T-cell (primary cell): ENCODE measurements around the gene ALOX15. TPM values are rescaled to one million over a fixed set of nuclear protein-coding genes. Genes with fewer than 3 reads are reported as not detected.
"Not testable (repeated sequence)": the region's sequence is repeated elsewhere in the genome, so short reads cannot be mapped to it uniquely, and the experiment has no call there.

ENCODE experiments used
- ATAC-seq, 4 experiments: fragments of 200-7000 bp in 3 of 4; fragments of 150-1000 bp in 1 of 4; cut with Tn5 transposase; replicated peaks in 1 of 4; 1 replicate in 3 of 4; 2 replicates in 1 of 4; pipeline ENCODE4 v1.10.0; 2021; ENCODE audit warnings: moderate library complexity in 3 of 4, mild to moderate bottlenecking in 2 of 4, moderate number of reproducible peaks in 1 of 4
- CTCF ChIA-PET, 2 donors: fragments of 300-600 bp; sonication (Branson Sonifier 250); formaldehyde crosslinking; loops; one replicate each; lab custom pipeline; 2022; ENCODE audit warnings: antibody characterized with exemption in 2 of 2; lab: Charles Lee
- POLR2A ChIA-PET, 2 donors: fragments of 300-600 bp; sonication (Branson Sonifier 250); formaldehyde crosslinking; loops; one replicate each; lab custom pipeline; 2022; ENCODE audit warnings: antibody characterized with exemption in 2 of 2; lab: Charles Lee
- DNase-seq, 35 experiments: peaks; one replicate each; pipeline versions ENCODE4 v3.0.0 to v3.0.0-alpha.2; 2013 to 2023
- H3K27ac ChIP-seq: one replicate; pipeline ENCODE4 v1.5.1; 2013; ENCODE audit warnings: low read length
- H3K27me3 ChIP-seq, 2 experiments: replicated peaks in 1 of 2; 1 replicate in 1 of 2; 2 replicates in 1 of 2; pipeline versions ENCODE4 v1.6.1 to v1.7.0; 2013; ENCODE audit warnings: low read length in 1 of 2, mixed read lengths in 1 of 2; ENCODE audit not compliant: control insufficient read depth in 2 of 2, insufficient read depth in 2 of 2; ENCODE audit errors: extremely low read depth in 1 of 2
- H3K36me3 ChIP-seq, 2 donors: 1 replicate in 1 of 2; 2 replicates in 1 of 2; pipeline versions ENCODE4 v1.6.1 to v1.7.0; 2013; ENCODE audit warnings: low read length in 1 of 2; ENCODE audit not compliant: control insufficient read depth in 2 of 2, insufficient read depth in 1 of 2; ENCODE audit errors: extremely low read depth in 1 of 2
- H3K4me1 ChIP-seq, 2 experiments: 1 replicate in 1 of 2; 2 replicates in 1 of 2; pipeline versions ENCODE4 v1.6.1 to v1.7.0; 2013; ENCODE audit warnings: low read length in 2 of 2, mixed read lengths in 1 of 2; ENCODE audit not compliant: insufficient read depth in 2 of 2, control insufficient read depth in 1 of 2; ENCODE audit errors: extremely low read depth in 1 of 2
- H3K4me3 ChIP-seq, 2 donors: 1 replicate in 1 of 2; 2 replicates in 1 of 2; pipeline versions ENCODE4 v1.5.1 to v1.7.0; 2013; ENCODE audit warnings: mild to moderate bottlenecking in 2 of 2, low read length in 1 of 2, moderate library complexity in 1 of 2; ENCODE audit not compliant: control insufficient read depth in 1 of 2; ENCODE audit errors: extremely low read depth in 1 of 2
- H3K9me3 ChIP-seq: 2 replicates; pipeline ENCODE4 v1.7.0; 2013
- H3K27ac Mint-ChIP-seq, 2 donors: one replicate each; pipeline ENCODE4 v1.8.0; 2020 to 2021; ENCODE audit warnings: mild to moderate bottlenecking in 2 of 2, mixed read lengths in 2 of 2
- H3K27me3 Mint-ChIP-seq, 2 donors: one replicate each; pipeline ENCODE4 v1.8.0; 2021 to 2022; ENCODE audit warnings: mixed read lengths in 2 of 2
- H3K36me3 Mint-ChIP-seq: one replicate; pipeline ENCODE4 v1.8.0; 2021; ENCODE audit warnings: mixed read lengths
- H3K4me1 Mint-ChIP-seq, 3 donors: one replicate each; pipeline ENCODE4 v1.8.0; 2020 to 2022; ENCODE audit warnings: mixed read lengths in 3 of 3, mild to moderate bottlenecking in 1 of 3
- H3K4me3 Mint-ChIP-seq, 3 donors: one replicate each; pipeline ENCODE4 v1.8.0; 2020 to 2022; ENCODE audit warnings: mild to moderate bottlenecking in 3 of 3, mixed read lengths in 3 of 3, moderate library complexity in 3 of 3
- H3K9me3 Mint-ChIP-seq, 3 donors: one replicate each; pipeline ENCODE4 v1.8.0; 2020 to 2022; ENCODE audit warnings: mixed read lengths in 3 of 3
- WGBS: methylation state at CpG from one replicate; pipeline ENCODE4 v1.1.5; 2013; ENCODE audit warnings: missing lambda C conversion rate; ENCODE audit not compliant: insufficient coverage; 5-methylcytosine and 5-hydroxymethylcytosine counted together
- total RNA-seq, 35 experiments: library from RNA in 6 of 35; stranded (reverse) in 6 of 35; fragments of 120-200 nt in 1 of 35; gene quantifications; one replicate each; pipeline versions ENCODE4 v1.2.1 to v1.2.4 and lab custom pipeline; 2013 to 2026

The ALOX15 gene, protein sequence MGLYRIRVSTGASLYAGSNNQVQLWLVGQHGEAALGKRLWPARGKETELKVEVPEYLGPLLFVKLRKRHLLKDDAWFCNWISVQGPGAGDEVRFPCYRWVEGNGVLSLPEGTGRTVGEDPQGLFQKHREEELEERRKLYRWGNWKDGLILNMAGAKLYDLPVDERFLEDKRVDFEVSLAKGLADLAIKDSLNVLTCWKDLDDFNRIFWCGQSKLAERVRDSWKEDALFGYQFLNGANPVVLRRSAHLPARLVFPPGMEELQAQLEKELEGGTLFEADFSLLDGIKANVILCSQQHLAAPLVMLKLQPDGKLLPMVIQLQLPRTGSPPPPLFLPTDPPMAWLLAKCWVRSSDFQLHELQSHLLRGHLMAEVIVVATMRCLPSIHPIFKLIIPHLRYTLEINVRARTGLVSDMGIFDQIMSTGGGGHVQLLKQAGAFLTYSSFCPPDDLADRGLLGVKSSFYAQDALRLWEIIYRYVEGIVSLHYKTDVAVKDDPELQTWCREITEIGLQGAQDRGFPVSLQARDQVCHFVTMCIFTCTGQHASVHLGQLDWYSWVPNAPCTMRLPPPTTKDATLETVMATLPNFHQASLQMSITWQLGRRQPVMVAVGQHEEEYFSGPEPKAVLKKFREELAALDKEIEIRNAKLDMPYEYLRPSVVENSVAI
- under 1 TPM in 1 of 5 donors, not detected in 4; 0.13 TPM for total RNA-seq
- not detected for total RNA-seq (2013)
- 0 to 0.21 (median 0.06) reads per million in 29 experiments for total RNA-seq (lab: John Stamatoyannopoulos, UW)

GRCh38 chr17:4641297-4642195 lies at the start of gene ALOX15:
TSS of gene ALOX15 (minus strand) at chr17:4641678. CDS start at chr17:4641651, 27 bp downstream.
- Histone ChIP-seq H3K9me3 (no peaks in the 10 kb centered on the region), H3K27ac (no peak within 1 kb of the TSS), H3K27me3 (peaks cover 6 to 57% of the 10 kb centered on the region in 2 experiments), H3K4me3 (no peak within 1 kb of the TSS), H3K4me1 (peaks cover 0 to 16% of the 10 kb centered on the region in 2 experiments), H3K36me3 (no peaks in the 10 kb centered on the region)
- WGBS = 5% methylated on average over 36 of the region's 58 CpGs
- ATAC-seq = no peak
- H3K4me3 Mint-ChIP-seq = no peak within 1 kb of the TSS
- H3K27me3 Mint-ChIP-seq = peaks cover 58 to 83% of the 10 kb centered on the region in 2 donors
- POLR2A ChIA-PET = no interaction called here
- CTCF ChIA-PET = interaction anchor here in 1 of 2 donors (0.6 kb wide), 1 partner anchor 15 kb away, joined by 5 read pairs; no protein-coding TSS in a partner anchor
- peaks cover 7 to 22% (median 11%) of the 10 kb centered on the region in 3 donors for H3K4me1 Mint-ChIP-seq
- H3K9me3 Mint-ChIP-seq = no peaks in the 10 kb centered on the region
- DNase-seq = no peak
- H3K36me3 Mint-ChIP-seq = no peaks in the 10 kb centered on the region
- no peak within 1 kb of the TSS for H3K27ac Mint-ChIP-seq

GRCh38 chr17:4690745-4691144 lies 49.3 kb upstream of the ALOX15 start:
- DNase-seq = no peak
- ATAC-seq = no peak
- CTCF ChIA-PET = no interaction called here

GRCh38 chr17:4689872-4690271 lies 48.4 kb upstream of the ALOX15 start:
- peaks cover 5 to 49% of the 10 kb centered on the region in 2 donors for H3K36me3 ChIP-seq
- H3K27ac Mint-ChIP-seq, H3K27me3 Mint-ChIP-seq, POLR2A ChIA-PET, DNase-seq, H3K27me3 ChIP-seq, H3K4me3 Mint-ChIP-seq, H3K27ac ChIP-seq, H3K4me1 ChIP-seq, CTCF ChIA-PET, H3K9me3 ChIP-seq, ATAC-seq, H3K4me3 ChIP-seq, H3K9me3 Mint-ChIP-seq: not testable (repeated sequence)
- no CpG with 5 or more reads among the region's 12 CpGs for WGBS
- H3K36me3 Mint-ChIP-seq = peaks cover 54% of the 10 kb centered on the region
- H3K4me1 Mint-ChIP-seq = peaks cover 39 to 50% (median 44%) of the 10 kb centered on the region in 3 donors

More at GRCh38 chr17:4690745-4691144, 49.3 kb upstream of the ALOX15 start:
- H3K27ac ChIP-seq = no peak overlapping the region
- Mint-ChIP-seq H3K4me3 (no peak overlapping the region), H3K27me3 (no peaks in the 10 kb centered on the region), H3K4me1 (peaks cover 41 to 49% (median 47%) of the 10 kb centered on the region in 3 donors), H3K36me3 (peaks cover 47% of the 10 kb centered on the region), H3K27ac (no peak overlapping the region), H3K9me3 (no peaks in the 10 kb centered on the region)
- H3K36me3 ChIP-seq = peaks cover 0 to 42% of the 10 kb centered on the region in 2 donors
- peaks cover 0 to 7% of the 10 kb centered on the region in 2 experiments for H3K4me1 ChIP-seq
- H3K9me3 ChIP-seq = no peaks in the 10 kb centered on the region
- no peaks in the 10 kb centered on the region for H3K27me3 ChIP-seq
- POLR2A ChIA-PET = no interaction called here
- WGBS = no CpG with 5 or more reads among the region's 2 CpGs
- no peak overlapping the region for H3K4me3 ChIP-seq

GRCh38 chr17:4683739-4684138 lies 42.3 kb upstream of the ALOX15 start:
- H3K4me1 ChIP-seq, H3K9me3 ChIP-seq, H3K27ac Mint-ChIP-seq, H3K9me3 Mint-ChIP-seq, H3K27me3 Mint-ChIP-seq, DNase-seq, H3K4me3 ChIP-seq, H3K27ac ChIP-seq, ATAC-seq, CTCF ChIA-PET, POLR2A ChIA-PET, H3K4me3 Mint-ChIP-seq, H3K27me3 ChIP-seq: not testable (repeated sequence)
- peaks cover 57% of the 10 kb centered on the region for H3K36me3 Mint-ChIP-seq
- H3K36me3 ChIP-seq = peaks cover 5 to 57% of the 10 kb centered on the region in 2 donors
- H3K4me1 Mint-ChIP-seq = peaks cover 16 to 27% (median 17%) of the 10 kb centered on the region in 3 donors
- WGBS = 100% methylated on average over 3 of the region's 5 CpGs

DNA sequence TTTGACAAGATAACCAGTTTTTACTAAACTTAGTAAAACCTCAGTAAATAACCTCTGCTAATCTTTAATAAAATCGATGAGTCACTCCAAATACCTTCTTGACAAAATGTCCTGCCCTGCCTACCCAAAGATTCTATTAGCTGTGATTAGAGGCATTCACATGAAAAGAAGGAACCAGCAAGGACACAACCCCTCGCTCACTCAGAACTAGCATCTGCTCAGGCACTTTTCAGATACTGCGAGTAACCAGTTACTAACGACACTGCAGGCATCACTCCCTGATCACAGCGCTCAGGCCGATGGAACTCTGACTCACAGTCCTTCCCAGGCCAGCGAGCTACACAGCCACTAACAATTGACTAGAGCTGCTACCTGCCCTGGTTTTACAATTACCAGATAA lies 38.2 kb upstream of the ALOX15 start:
- no peaks in the 10 kb centered on the region for H3K27me3 ChIP-seq
- Mint-ChIP-seq H3K27ac (no peak overlapping the region), H3K4me3 (no peak overlapping the region), H3K4me1 (peaks cover 0 to 6% (median 3%) of the 10 kb centered on the region in 3 donors), H3K36me3 (peaks cover 48% of the 10 kb centered on the region), H3K9me3 (no peaks in the 10 kb centered on the region), H3K27me3 (no peaks in the 10 kb centered on the region)
- H3K36me3 ChIP-seq = peaks cover 22 to 73% of the 10 kb centered on the region in 2 donors
- no peaks in the 10 kb centered on the region for H3K4me1 ChIP-seq
- no peaks in the 10 kb centered on the region for H3K9me3 ChIP-seq
- ATAC-seq (no peak), DNase-seq (no peak)
- ChIA-PET POLR2A (no interaction called here), CTCF (no interaction called here)
- no peak overlapping the region for H3K27ac ChIP-seq
- H3K4me3 ChIP-seq = no peak overlapping the region
- WGBS = 97% methylated on average over 6 of the region's 7 CpGs
